Measurements from ENCODE around the gene OTOF. TPM values are rescaled to one million over a fixed set of nuclear protein-coding genes. Genes with fewer than 3 reads are reported as not detected.

Gene OTOF
- total and polyA plus RNA-seq, 2 experiments from 2014 or later, result 0.10 to 0.33 TPM

DNA sequence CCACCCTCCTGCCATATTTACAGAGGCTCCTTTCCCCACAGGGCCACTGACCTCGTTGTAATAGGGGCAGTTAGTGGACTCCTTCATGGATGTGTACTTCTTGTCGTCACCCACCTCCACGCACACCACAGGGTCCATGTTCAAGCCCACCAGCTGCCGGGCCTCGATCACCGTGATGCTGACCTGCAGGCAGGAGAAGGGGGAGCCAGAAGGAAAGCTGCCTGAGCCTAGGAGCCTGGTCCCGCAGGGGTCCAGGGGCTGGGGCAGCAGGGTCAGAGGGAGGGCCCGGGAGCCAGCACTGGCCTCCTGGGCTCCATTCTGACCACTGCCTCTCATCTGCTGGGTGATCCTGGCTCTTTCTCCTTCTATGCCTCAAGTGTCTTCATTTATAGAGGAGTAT is 17.0 kb upstream of the OTOF start:
- WGBS (ENCODE audit: low lambda C conversion rate, missing lambda C conversion rate), result 92% methylated on average over 8 of the region's 8 CpGs
- H2AFZ ChIP-seq, result no peak overlapping the region

DNA sequence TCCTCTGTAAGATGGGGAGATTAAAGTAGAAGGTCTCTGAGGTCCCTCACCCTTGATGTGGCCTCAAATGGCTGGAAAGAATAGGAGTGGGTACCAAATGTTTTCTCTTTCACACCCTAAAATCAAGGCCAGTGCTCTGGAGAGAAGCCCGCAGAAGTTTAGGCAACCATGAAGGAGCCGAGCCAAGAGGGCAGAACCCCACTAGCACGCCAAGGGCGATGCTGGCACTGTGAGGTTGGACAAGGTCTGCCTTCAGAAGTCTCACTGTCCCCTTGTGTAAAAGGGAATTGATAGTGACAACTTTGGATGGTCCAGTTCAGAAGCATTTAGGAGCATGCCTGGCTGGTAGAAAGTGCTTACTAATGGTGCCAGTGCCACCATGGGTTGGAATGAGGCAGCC is 16.3 kb upstream of the OTOF start:
- H3K9me3 ChIP-seq (ENCODE audit: low read depth), result no peaks in the 10 kb centered on the region
- no peak overlapping the region for H3K27ac ChIP-seq
- 97% methylated on average over 4 of the region's 4 CpGs for WGBS (ENCODE audit: low lambda C conversion rate, missing lambda C conversion rate)
- no peaks in the 10 kb centered on the region for H3K27me3 ChIP-seq
- no peaks in the 10 kb centered on the region for H3K9me2 ChIP-seq (replicated peaks; ENCODE audit: insufficient read depth)
- DNase-seq (ENCODE audit: low spot score), result no peak
- no peaks in the 10 kb centered on the region for H3K36me3 ChIP-seq (replicated peaks; ENCODE audit: insufficient read depth, low read depth)
- H3K4me2 ChIP-seq, result no peak overlapping the region
- H2AFZ ChIP-seq, result no peak overlapping the region
- H3K79me2 ChIP-seq, result no peaks in the 10 kb centered on the region
- no peak overlapping the region for H3K4me3 ChIP-seq
- no peaks in the 10 kb centered on the region for H4K20me1 ChIP-seq (ENCODE audit: insufficient read depth, poor library complexity, severe bottlenecking)
- TF ChIP-seq EZH2 (IDR thresholded peaks at IDR 0.05; ENCODE audit: borderline replicate concordance) (no peak), EZH2phosphoT487 (IDR thresholded peaks at IDR 0.05; ENCODE audit: low read depth, severe bottlenecking, unreplicated experiment) (no peak)
- TF ChIP-seq, protein P1, sequence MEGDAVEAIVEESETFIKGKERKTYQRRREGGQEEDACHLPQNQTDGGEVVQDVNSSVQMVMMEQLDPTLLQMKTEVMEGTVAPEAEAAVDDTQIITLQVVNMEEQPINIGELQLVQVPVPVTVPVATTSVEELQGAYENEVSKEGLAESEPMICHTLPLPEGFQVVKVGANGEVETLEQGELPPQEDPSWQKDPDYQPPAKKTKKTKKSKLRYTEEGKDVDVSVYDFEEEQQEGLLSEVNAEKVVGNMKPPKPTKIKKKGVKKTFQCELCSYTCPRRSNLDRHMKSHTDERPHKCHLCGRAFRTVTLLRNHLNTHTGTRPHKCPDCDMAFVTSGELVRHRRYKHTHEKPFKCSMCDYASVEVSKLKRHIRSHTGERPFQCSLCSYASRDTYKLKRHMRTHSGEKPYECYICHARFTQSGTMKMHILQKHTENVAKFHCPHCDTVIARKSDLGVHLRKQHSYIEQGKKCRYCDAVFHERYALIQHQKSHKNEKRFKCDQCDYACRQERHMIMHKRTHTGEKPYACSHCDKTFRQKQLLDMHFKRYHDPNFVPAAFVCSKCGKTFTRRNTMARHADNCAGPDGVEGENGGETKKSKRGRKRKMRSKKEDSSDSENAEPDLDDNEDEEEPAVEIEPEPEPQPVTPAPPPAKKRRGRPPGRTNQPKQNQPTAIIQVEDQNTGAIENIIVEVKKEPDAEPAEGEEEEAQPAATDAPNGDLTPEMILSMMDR (IDR thresholded peaks at IDR 0.05; ENCODE audit: poor library complexity), result no peak
- no peaks in the 10 kb centered on the region for H3K4me1 ChIP-seq (ENCODE audit: insufficient read depth)

More for the DNA sequence above, 17.0 kb upstream of the OTOF start:
- Histone ChIP-seq H3K36me3 (replicated peaks; ENCODE audit: insufficient read depth, low read depth) (no peaks in the 10 kb centered on the region), H3K4me3 (no peak overlapping the region), H3K27me3 (no peaks in the 10 kb centered on the region), H4K20me1 (ENCODE audit: insufficient read depth, poor library complexity, severe bottlenecking) (no peaks in the 10 kb centered on the region), H3K27ac (no peak overlapping the region), H3K79me2 (no peaks in the 10 kb centered on the region), H3K9me3 (ENCODE audit: low read depth) (no peaks in the 10 kb centered on the region), H3K4me2 (no peak overlapping the region), H3K9me2 (replicated peaks; ENCODE audit: insufficient read depth) (no peaks in the 10 kb centered on the region), H3K4me1 (ENCODE audit: insufficient read depth) (no peaks in the 10 kb centered on the region)
- TF ChIP-seq EZH2phosphoT487 (IDR thresholded peaks at IDR 0.05; ENCODE audit: low read depth, severe bottlenecking, unreplicated experiment) (no peak), EZH2 (IDR thresholded peaks at IDR 0.05; ENCODE audit: borderline replicate concordance) (no peak)
- TF ChIP-seq, protein P1 (IDR thresholded peaks at IDR 0.05; ENCODE audit: poor library complexity), result no peak
- DNase-seq (ENCODE audit: low spot score), result no peak

DNA sequence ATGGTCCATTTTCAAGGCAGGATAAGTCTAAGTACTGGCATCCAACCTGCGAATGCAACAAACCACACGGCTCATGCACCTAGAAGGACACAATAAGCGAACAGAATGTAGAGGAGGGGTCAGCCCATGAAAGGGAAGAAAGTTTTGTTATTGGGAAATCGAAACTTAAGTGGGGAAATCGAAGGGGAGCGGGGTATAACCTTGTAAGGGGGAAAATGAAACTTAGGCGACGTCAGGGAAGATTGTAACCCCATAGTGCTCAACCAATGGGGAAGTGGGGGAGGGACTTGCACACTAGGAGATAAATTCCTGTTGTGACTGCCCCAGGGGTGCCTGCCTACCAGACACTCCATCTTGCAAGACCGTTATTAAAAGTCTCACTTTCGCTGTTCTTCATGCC is 15.6 kb upstream of the OTOF start:
- no peak for DNase-seq (ENCODE audit: low spot score)
- TF ChIP-seq EZH2 (IDR thresholded peaks at IDR 0.05; ENCODE audit: borderline replicate concordance) (no peak), EZH2phosphoT487 (IDR thresholded peaks at IDR 0.05; ENCODE audit: low read depth, severe bottlenecking, unreplicated experiment) (no peak)
- TF ChIP-seq, protein P1 (IDR thresholded peaks at IDR 0.05; ENCODE audit: poor library complexity), result no peak
- 90% methylated on average over 10 of the region's 10 CpGs for WGBS (ENCODE audit: low lambda C conversion rate, missing lambda C conversion rate)

More for the DNA sequence above, 15.6 kb upstream of the OTOF start:
- H3K4me1 ChIP-seq (ENCODE audit: insufficient read depth), result no peaks in the 10 kb centered on the region
- H3K9me3 ChIP-seq (ENCODE audit: low read depth), result no peaks in the 10 kb centered on the region
- H3K27ac ChIP-seq, result no peak overlapping the region
- H2AFZ ChIP-seq, result no peak overlapping the region
- no peak overlapping the region for H3K4me2 ChIP-seq
- no peaks in the 10 kb centered on the region for H4K20me1 ChIP-seq (ENCODE audit: insufficient read depth, poor library complexity, severe bottlenecking)
- no peak overlapping the region for H3K4me3 ChIP-seq
- H3K36me3 ChIP-seq (replicated peaks; ENCODE audit: insufficient read depth, low read depth), result no peaks in the 10 kb centered on the region
- H3K79me2 ChIP-seq, result no peaks in the 10 kb centered on the region
- no peaks in the 10 kb centered on the region for H3K9me2 ChIP-seq (replicated peaks; ENCODE audit: insufficient read depth)
- H3K27me3 ChIP-seq, result no peaks in the 10 kb centered on the region
